SW 1271 (cell line): ENCODE results near the gene TSPAN2.
"Not testable (repeated sequence)": the region's sequence is repeated elsewhere in the genome, so short reads cannot be mapped to it uniquely, and the experiment has no call there.

Experiments used
- DNase-seq, 2 experiments: peaks; one replicate each; lab custom pipeline; 2025; lab: John Stamatoyannopoulos, UW

TSPAN2 gene

GRCh38 chr1:115036814-115037507 is 52.3 kb downstream of the TSPAN2 start:
- no peak for DNase-seq

GRCh38 chr1:115035652-115036051 is 53.7 kb downstream of the TSPAN2 start:
- DNase-seq = no peak

GRCh38 chr1:115031595-115031994 is 57.7 kb downstream of the TSPAN2 start:
- DNase-seq = no peak

- no peak for DNase-seq
Observed at GRCh38 chr1:115029526-115029925, 59.8 kb downstream of the TSPAN2 start, which contains the start of gene TSHB. TSHB (plus strand) TSS chr1:115029826; CDS start chr1:115033363, 3,537 bp downstream.

GRCh38 chr1:115023593-115023992 is 65.7 kb downstream of the TSPAN2 start:
- DNase-seq = no peak

- DNase-seq = no peak
Observed at GRCh38 chr1:115021145-115021544, 68.2 kb downstream of the TSPAN2 start.

GRCh38 chr1:115019549-115019948 is 69.8 kb downstream of the TSPAN2 start:
- not testable (repeated sequence) for DNase-seq

- no peak for DNase-seq
Observed at GRCh38 chr1:115013792-115014191, 75.5 kb downstream of the TSPAN2 start.

- DNase-seq = no peak
Observed at GRCh38 chr1:115012434-115012833, 76.9 kb downstream of the TSPAN2 start.

- no peak for DNase-seq
Observed at GRCh38 chr1:115012006-115012405, 77.3 kb downstream of the TSPAN2 start.

GRCh38 chr1:115006191-115006590 is 83.1 kb downstream of the TSPAN2 start:
- DNase-seq = no peak
